ENCODE measurements around the gene ZNF165. TPM values are rescaled to one million over a fixed set of nuclear protein-coding genes. Genes with fewer than 3 reads are reported as not detected.

Gene ZNF165
- total and polyA plus RNA-seq, 2 donors (not counting 3 experiments of a cell fraction or from before 2014, with no cell fraction given), result 0.03 to 0.27 TPM

DNA sequence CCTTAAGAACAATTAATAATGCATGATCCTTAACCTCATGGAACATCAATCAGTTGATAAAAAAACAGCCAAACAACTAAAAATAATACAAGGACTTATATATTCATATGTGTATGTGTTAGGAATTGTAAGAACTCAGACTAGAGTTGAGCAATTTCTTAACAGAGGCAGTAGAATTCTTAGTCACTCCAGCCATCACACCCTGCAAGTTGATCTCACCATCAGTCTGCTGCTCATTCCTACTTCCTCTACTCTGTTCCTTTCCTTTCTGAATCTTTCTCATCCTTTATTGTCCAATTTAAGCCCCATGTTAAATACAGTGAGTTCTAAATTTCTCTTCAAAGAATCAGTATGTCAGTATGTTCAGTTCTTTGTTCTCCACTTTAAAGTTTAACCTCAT is 2.6 kb downstream of the ZNF165 start:
- Histone ChIP-seq H3K27ac (ENCODE audit: insufficient read depth, low read depth, low read length) (no peak overlapping the region), H3K9ac (replicated peaks; ENCODE audit: extremely low read depth, insufficient read depth, low read length) (no peak overlapping the region), H3K9me1 (replicated peaks; ENCODE audit: control insufficient read depth, extremely low read depth, insufficient read depth, low read length) (no peaks in the 10 kb centered on the region), H3K4me2 (ENCODE audit: insufficient read depth, low read length) (no peak overlapping the region), H3K79me2 (ENCODE audit: control insufficient read depth, insufficient read depth, low read length) (no peaks in the 10 kb centered on the region), H3K36me3 (ENCODE audit: control insufficient read depth in 2 of 2, extremely low read depth in 1 of 2, insufficient read depth in 2 of 2, low read length in 2 of 2) (no peaks in the 10 kb centered on the region), H3K27me3 (ENCODE audit: control insufficient read depth in 2 of 2, insufficient read depth in 2 of 2, low read length in 2 of 2) (no peaks in the 10 kb centered on the region), H3K4me3 (replicated peaks in 1 of 3; ENCODE audit: insufficient read depth in 1 of 3, low read depth in 1 of 3, low read length in 3 of 3) (no peak overlapping the region), H2AFZ (ENCODE audit: low read depth, low read length) (no peak overlapping the region), H3K4me1 (ENCODE audit: control insufficient read depth, extremely low read depth, insufficient read depth, low read length) (peaks cover 9% of the 10 kb centered on the region), H3K9me3 (replicated peaks; ENCODE audit: control insufficient read depth, insufficient read depth, low read length) (no peaks in the 10 kb centered on the region), H4K20me1 (replicated peaks; ENCODE audit: control insufficient read depth, extremely low read depth, insufficient read depth, low read length) (no peaks in the 10 kb centered on the region)
- DNase-seq (ENCODE audit: low read depth, low spot score) (no peak), FAIRE-seq (no peak)
- dilution Hi-C loops (cut with MboI; ENCODE audit: extremely low pct_ligation_motif_present, low sequenced_read_pairs) (no loop called here), intact Hi-C loops (cut with micrococcal nuclease) (loop anchor here (5.0 kb wide), 2 partner anchors 144 to 199 kb away; partner anchors contain the start of genes PGBD1 and ZSCAN9)
- TF ChIP-seq FOS (IDR thresholded peaks at IDR 0.05; ENCODE audit: borderline replicate concordance, insufficient read depth, low read length) (no peak), EZH2 (IDR thresholded peaks at IDR 0.05; ENCODE audit: borderline replicate concordance, low read depth, low read length, severe bottlenecking) (no peak), GATA2 (IDR thresholded peaks at IDR 0.05; ENCODE audit: insufficient read depth, insufficient read length, low read depth, low read length) (no peak), POLR2AphosphoS5 (IDR thresholded peaks at IDR 0.05; ENCODE audit: insufficient read depth, low read depth, low read length) (no peak), JUN (IDR thresholded peaks at IDR 0.05; ENCODE audit: borderline replicate concordance, insufficient read depth, insufficient read length, low read depth) (no peak), MAX (IDR thresholded peaks at IDR 0.05; ENCODE audit: insufficient read depth, insufficient read length) (no peak), MYC (IDR thresholded peaks at IDR 0.05; ENCODE audit: low read depth, low read length) (no peak)
- no TSS peak for BruUV-seq (replicated peaks)
- ChIA-PET POLR2A (no interaction called here), CTCF (no interaction called here)

DNA sequence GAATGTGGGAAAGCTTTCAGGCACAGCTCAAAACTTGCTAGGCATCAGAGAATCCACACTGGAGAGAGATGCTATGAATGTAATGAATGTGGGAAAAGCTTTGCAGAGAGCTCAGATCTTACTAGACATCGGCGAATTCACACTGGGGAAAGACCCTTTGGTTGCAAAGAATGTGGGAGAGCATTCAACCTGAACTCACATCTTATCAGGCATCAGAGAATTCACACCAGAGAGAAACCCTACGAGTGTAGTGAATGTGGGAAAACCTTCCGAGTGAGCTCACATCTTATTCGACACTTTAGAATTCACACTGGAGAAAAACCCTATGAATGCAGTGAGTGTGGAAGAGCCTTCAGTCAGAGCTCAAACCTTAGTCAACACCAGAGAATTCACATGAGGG is 8.7 kb downstream of the ZNF165 start:
- H3K4me1 ChIP-seq (ENCODE audit: control insufficient read depth, extremely low read depth, insufficient read depth, low read length), result no peaks in the 10 kb centered on the region
- BruUV-seq (replicated peaks), result no TSS peak
- ChIA-PET POLR2A (no interaction called here), CTCF (interaction anchor here (2.2 kb wide), 1 partner anchor 16 kb away, joined by 6 read pairs; no protein-coding TSS in a partner anchor)
- H3K27me3 ChIP-seq (ENCODE audit: control insufficient read depth in 2 of 2, insufficient read depth in 2 of 2, low read length in 2 of 2), result peaks cover 5 to 7% of the 10 kb centered on the region in 2 experiments
- H3K9ac ChIP-seq (replicated peaks; ENCODE audit: extremely low read depth, insufficient read depth, low read length), result no peak overlapping the region
- FAIRE-seq (no peak), DNase-seq (ENCODE audit: low read depth, low spot score) (no peak)
- no peak overlapping the region for H2AFZ ChIP-seq (ENCODE audit: low read depth, low read length)
- no peak overlapping the region for H3K4me2 ChIP-seq (ENCODE audit: insufficient read depth, low read length)
- intact Hi-C loops (cut with micrococcal nuclease), result no loop called here
- no peaks in the 10 kb centered on the region for H3K9me1 ChIP-seq (replicated peaks; ENCODE audit: control insufficient read depth, extremely low read depth, insufficient read depth, low read length)
- dilution Hi-C loops (cut with MboI; ENCODE audit: extremely low pct_ligation_motif_present, low sequenced_read_pairs), result no loop called here
- no peaks in the 10 kb centered on the region for H3K9me3 ChIP-seq (replicated peaks; ENCODE audit: control insufficient read depth, insufficient read depth, low read length)
- TF ChIP-seq MYC (IDR thresholded peaks at IDR 0.05; ENCODE audit: low read depth, low read length) (no peak), GATA2 (IDR thresholded peaks at IDR 0.05; ENCODE audit: insufficient read depth, insufficient read length, low read depth, low read length) (no peak), JUN (IDR thresholded peaks at IDR 0.05; ENCODE audit: borderline replicate concordance, insufficient read depth, insufficient read length, low read depth) (no peak), POLR2A (IDR thresholded peaks at IDR 0.05; ENCODE audit: low read depth, low read length) (no peak), FOS (IDR thresholded peaks at IDR 0.05; ENCODE audit: borderline replicate concordance, insufficient read depth, low read length) (no peak), CTCF (IDR thresholded peaks at IDR 0.05; ENCODE audit: extremely low read depth in 1 of 2, insufficient read depth in 1 of 2, low read depth in 1 of 2, low read length in 2 of 2) (no peak), EZH2 (IDR thresholded peaks at IDR 0.05; ENCODE audit: borderline replicate concordance, low read depth, low read length, severe bottlenecking) (no peak), MAX (IDR thresholded peaks at IDR 0.05; ENCODE audit: insufficient read depth, insufficient read length) (no peak), POLR2AphosphoS5 (IDR thresholded peaks at IDR 0.05; ENCODE audit: insufficient read depth, low read depth, low read length) (no peak)
- H3K79me2 ChIP-seq (ENCODE audit: control insufficient read depth, insufficient read depth, low read length), result no peaks in the 10 kb centered on the region
- H4K20me1 ChIP-seq (replicated peaks; ENCODE audit: control insufficient read depth, extremely low read depth, insufficient read depth, low read length), result no peaks in the 10 kb centered on the region
- H3K36me3 ChIP-seq (ENCODE audit: control insufficient read depth in 2 of 2, extremely low read depth in 1 of 2, insufficient read depth in 2 of 2, low read length in 2 of 2), result no peaks in the 10 kb centered on the region
- no peak overlapping the region for H3K27ac ChIP-seq (ENCODE audit: insufficient read depth, low read depth, low read length)
- H3K4me3 ChIP-seq (replicated peaks in 1 of 3; ENCODE audit: insufficient read depth in 1 of 3, low read depth in 1 of 3, low read length in 3 of 3), result no peak overlapping the region

Data from endothelial cell of umbilical vein (primary cell).